Measurements from ENCODE around the gene STING1. TPM values are rescaled to one million over a fixed set of nuclear protein-coding genes. Genes with fewer than 3 reads are reported as not detected.
"Not testable (repeated sequence)": the region's sequence is repeated elsewhere in the genome, so short reads cannot be mapped to it uniquely, and the experiment has no call there.

The STING1 gene
- total RNA-seq, 1 donor from 2014 or later: 59.2 TPM

DNA sequence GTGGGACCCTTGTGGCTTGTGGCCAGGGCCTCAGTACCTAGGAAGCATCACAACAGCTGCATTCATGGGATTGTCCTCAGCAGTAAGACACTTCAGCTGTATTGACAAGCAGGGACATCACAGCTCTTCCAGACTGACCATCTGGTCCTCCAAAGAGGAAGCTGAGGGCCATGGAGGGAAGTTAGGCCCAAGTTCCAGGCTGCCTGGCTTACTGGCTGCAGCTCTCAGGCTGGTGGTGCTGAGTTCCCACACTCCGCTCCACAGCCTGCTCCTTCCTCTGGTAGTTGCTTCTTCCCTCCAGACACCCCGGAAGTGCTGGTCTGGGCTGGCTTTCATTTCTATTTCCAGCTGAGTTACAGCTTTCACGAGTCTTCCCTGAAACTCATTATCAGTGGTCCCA lies 5.7 kb upstream of the STING1 start:
- H3K36me3 Mint-ChIP-seq (ENCODE audit: low read depth): no peaks in the 10 kb centered on the region
- no peak overlapping the region for H3K4me3 Mint-ChIP-seq (ENCODE audit: unreplicated experiment)
- H3K27ac Mint-ChIP-seq (ENCODE audit: unreplicated experiment): no peak overlapping the region
- no peaks in the 10 kb centered on the region for H3K27me3 Mint-ChIP-seq (ENCODE audit: low read depth)
- H3K4me1 Mint-ChIP-seq (ENCODE audit: low read depth): peaks cover 19% of the 10 kb centered on the region
- peak; percentile 28 for DNase-seq (ENCODE audit: low spot score)
- TF ChIP-seq, protein P1, sequence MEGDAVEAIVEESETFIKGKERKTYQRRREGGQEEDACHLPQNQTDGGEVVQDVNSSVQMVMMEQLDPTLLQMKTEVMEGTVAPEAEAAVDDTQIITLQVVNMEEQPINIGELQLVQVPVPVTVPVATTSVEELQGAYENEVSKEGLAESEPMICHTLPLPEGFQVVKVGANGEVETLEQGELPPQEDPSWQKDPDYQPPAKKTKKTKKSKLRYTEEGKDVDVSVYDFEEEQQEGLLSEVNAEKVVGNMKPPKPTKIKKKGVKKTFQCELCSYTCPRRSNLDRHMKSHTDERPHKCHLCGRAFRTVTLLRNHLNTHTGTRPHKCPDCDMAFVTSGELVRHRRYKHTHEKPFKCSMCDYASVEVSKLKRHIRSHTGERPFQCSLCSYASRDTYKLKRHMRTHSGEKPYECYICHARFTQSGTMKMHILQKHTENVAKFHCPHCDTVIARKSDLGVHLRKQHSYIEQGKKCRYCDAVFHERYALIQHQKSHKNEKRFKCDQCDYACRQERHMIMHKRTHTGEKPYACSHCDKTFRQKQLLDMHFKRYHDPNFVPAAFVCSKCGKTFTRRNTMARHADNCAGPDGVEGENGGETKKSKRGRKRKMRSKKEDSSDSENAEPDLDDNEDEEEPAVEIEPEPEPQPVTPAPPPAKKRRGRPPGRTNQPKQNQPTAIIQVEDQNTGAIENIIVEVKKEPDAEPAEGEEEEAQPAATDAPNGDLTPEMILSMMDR (IDR thresholded peaks at IDR 0.05): no peak
- no peaks in the 10 kb centered on the region for H3K9me3 Mint-ChIP-seq (ENCODE audit: low read depth)

DNA sequence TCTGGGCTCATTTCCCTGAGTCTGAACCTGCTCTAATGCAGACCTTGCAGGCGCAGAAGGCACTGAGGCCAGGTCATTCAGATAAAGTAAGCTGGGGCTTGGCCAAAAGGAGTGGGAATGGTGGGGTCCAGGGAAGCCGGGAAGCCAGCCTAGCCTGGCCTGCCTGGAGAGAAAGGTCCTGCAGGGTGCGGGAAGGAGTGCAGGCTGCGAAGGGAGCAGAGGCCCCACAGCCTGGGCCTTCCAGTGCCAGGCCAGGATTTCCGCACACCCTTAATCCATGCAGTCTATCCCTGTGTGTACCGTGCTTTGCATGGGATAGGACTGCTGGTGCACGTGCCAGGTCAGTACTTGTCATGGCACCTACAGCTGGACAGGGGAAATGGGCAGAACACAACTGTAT lies 3.6 kb upstream of the STING1 start:
- H3K4me3 Mint-ChIP-seq (ENCODE audit: unreplicated experiment): no peak overlapping the region
- H3K27me3 Mint-ChIP-seq (ENCODE audit: low read depth): no peaks in the 10 kb centered on the region
- H3K4me1 Mint-ChIP-seq (ENCODE audit: low read depth): peaks cover 27% of the 10 kb centered on the region
- peak; percentile 63 for DNase-seq (ENCODE audit: low spot score)
- no peaks in the 10 kb centered on the region for H3K36me3 Mint-ChIP-seq (ENCODE audit: low read depth)
- no peak overlapping the region for H3K27ac Mint-ChIP-seq (ENCODE audit: unreplicated experiment)
- TF ChIP-seq, protein P1 (IDR thresholded peaks at IDR 0.05): no peak
- H3K9me3 Mint-ChIP-seq (ENCODE audit: low read depth): no peaks in the 10 kb centered on the region

DNA sequence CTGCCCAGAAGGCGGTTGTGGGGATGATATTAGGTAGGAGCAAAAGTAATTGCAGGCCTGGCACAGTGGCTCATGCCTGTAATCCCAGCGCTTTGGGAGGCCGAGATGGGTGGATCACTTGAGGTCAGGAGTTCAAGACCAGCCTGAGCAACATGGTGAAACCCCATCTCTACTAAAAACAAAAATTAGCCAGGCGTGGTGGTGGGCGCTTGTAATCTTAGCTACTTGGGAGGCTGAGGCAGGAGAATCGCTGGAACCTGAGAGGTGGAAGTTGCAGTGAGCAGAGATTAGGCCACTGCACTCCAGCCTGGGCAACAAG lies 291 bp upstream of the STING1 start:
- H3K36me3 Mint-ChIP-seq (ENCODE audit: low read depth); H3K27me3 Mint-ChIP-seq (ENCODE audit: low read depth); H3K9me3 Mint-ChIP-seq (ENCODE audit: low read depth); DNase-seq (ENCODE audit: low spot score): not testable (repeated sequence)
- Mint-ChIP-seq H3K4me3 (ENCODE audit: unreplicated experiment) (peak overlapping the region; percentile 84), H3K27ac (ENCODE audit: unreplicated experiment) (peak overlapping the region; percentile 100), H3K4me1 (ENCODE audit: low read depth) (peaks cover 34% of the 10 kb centered on the region)

DNA sequence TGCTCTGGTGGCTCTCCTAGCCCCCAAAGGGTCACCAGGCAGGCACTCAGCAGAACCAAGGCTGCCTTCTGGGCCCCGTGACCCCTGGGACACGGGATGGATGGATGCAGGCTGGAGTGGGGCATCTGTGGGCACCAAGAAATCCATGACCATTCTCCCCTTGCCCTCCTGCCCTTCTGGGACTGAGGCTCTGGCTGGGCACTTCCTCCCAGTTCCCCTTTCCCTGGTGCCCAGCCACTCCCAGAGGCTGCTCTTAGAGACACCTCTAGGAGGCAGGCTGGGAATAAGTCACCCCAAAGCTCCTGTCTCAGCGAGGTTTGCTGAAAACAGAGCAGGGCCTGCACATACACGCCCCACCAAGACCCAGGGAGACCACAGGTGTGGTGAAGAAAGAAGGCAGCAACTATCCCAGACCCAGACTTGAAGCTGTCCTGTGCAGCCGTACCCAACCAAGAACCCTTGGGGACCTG lies 943 bp downstream of the STING1 start:
- peak overlapping the region; percentile 100 for H3K27ac Mint-ChIP-seq (ENCODE audit: unreplicated experiment)
- no peak for DNase-seq (ENCODE audit: low spot score)
- TF ChIP-seq, protein P1 (IDR thresholded peaks at IDR 0.05): peak; percentile 58
- H3K36me3 Mint-ChIP-seq (ENCODE audit: low read depth): peaks cover 12% of the 10 kb centered on the region
- H3K27me3 Mint-ChIP-seq (ENCODE audit: low read depth): no peaks in the 10 kb centered on the region
- H3K4me1 Mint-ChIP-seq (ENCODE audit: low read depth): peaks cover 34% of the 10 kb centered on the region
- H3K4me3 Mint-ChIP-seq (ENCODE audit: unreplicated experiment): peak overlapping the region; percentile 84
- H3K9me3 Mint-ChIP-seq (ENCODE audit: low read depth): no peaks in the 10 kb centered on the region

DNA sequence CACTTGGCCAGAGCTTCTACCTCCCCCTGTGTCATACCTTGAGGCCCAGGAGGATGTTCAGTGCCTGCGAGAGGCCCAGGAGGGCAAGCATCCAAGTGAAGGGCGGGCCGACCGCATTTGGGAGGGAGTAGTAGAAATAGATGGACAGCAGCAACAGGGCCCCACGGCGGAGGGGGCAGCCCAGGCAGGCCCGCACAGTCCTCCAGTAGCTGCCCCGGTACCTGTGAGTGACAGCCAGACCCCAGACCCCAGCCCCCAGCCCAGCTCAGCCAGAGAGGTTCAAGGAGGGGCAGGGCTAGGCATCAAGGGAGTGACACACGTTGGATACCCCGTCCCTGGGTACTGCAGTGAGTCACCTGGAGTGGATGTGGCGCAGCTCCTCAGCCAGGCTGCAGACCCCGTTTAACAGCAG lies 1.4 kb downstream of the STING1 start:
- TF ChIP-seq, protein P1 (IDR thresholded peaks at IDR 0.05): no peak
- H3K4me3 Mint-ChIP-seq (ENCODE audit: unreplicated experiment): peak overlapping the region; percentile 84
- H3K36me3 Mint-ChIP-seq (ENCODE audit: low read depth): peaks cover 12% of the 10 kb centered on the region
- peaks cover 34% of the 10 kb centered on the region for H3K4me1 Mint-ChIP-seq (ENCODE audit: low read depth)
- peak overlapping the region; percentile 65 for H3K27ac Mint-ChIP-seq (ENCODE audit: unreplicated experiment)
- H3K9me3 Mint-ChIP-seq (ENCODE audit: low read depth): no peaks in the 10 kb centered on the region
- no peak for DNase-seq (ENCODE audit: low spot score)
- no peaks in the 10 kb centered on the region for H3K27me3 Mint-ChIP-seq (ENCODE audit: low read depth)

DNA sequence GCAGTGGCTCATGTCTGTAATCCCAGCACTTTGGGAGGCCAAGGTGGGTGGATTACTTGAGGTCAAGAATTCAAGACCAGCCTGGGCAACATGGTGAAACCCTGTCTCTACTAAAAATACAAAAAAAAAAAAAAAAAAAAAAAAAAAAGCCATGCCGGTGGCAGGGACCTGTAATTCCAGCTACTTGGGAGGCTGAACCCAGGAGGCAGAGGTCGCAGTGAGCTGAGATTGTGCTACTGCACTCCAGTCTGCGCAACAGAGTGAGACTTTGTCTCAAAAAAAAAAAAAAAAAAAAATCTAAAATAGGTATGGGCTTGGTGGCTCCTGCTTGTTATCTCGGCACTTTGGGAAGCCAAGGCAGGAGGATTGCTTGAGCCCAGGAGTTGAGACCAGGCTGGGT lies 2.8 kb downstream of the STING1 start:
- not testable (repeated sequence) for H3K27me3 Mint-ChIP-seq (ENCODE audit: low read depth); H3K4me3 Mint-ChIP-seq (ENCODE audit: unreplicated experiment); H3K9me3 Mint-ChIP-seq (ENCODE audit: low read depth); H3K27ac Mint-ChIP-seq (ENCODE audit: unreplicated experiment); DNase-seq (ENCODE audit: low spot score)
- peaks cover 37% of the 10 kb centered on the region for H3K4me1 Mint-ChIP-seq (ENCODE audit: low read depth)
- H3K36me3 Mint-ChIP-seq (ENCODE audit: low read depth): peaks cover 19% of the 10 kb centered on the region

DNA sequence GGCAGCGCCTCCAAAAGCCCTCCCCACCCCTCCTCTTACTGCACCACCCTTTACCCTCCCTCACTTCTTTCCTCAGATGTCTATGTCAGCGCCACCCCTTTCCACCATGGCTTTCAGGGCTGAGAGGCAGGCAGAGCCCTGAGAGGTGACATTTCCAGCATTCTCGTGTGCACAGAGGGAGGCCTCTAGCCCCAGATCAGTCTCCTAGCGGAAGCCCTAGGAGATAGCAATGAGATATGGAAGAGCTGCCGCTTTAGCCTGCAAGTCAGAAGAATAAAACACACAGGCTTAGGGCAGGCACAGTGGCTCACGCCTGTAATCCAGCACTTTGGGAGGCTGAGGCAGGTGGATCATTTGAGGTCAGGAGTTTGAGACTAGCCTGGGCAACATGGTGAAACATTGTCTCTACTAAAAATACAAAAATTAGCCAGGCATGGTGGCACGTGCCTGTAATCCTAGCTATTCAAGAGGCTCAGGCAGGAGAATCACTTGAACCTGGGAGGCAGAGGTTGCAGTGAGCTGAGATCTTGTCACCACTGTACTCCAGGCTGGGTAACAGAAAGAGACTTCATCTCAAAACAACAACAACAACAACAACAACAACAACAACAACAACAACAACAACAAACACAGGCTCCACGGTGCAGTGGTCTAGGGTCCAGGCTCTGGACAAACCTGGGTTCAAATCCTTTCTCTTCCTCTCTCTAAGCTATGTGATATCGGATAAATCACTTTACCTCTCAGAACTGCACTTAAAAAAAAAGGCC lies 3.7 kb downstream of the STING1 start:
- H3K36me3 Mint-ChIP-seq (ENCODE audit: low read depth): peaks cover 19% of the 10 kb centered on the region
- not testable (repeated sequence) for H3K27me3 Mint-ChIP-seq (ENCODE audit: low read depth); DNase-seq (ENCODE audit: low spot score); H3K4me3 Mint-ChIP-seq (ENCODE audit: unreplicated experiment); H3K9me3 Mint-ChIP-seq (ENCODE audit: low read depth); H3K27ac Mint-ChIP-seq (ENCODE audit: unreplicated experiment)
- peaks cover 32% of the 10 kb centered on the region for H3K4me1 Mint-ChIP-seq (ENCODE audit: low read depth)

Data from chondrocyte (in vitro differentiated cells).